Esophagus muscularis mucosa (tissue), 4 donors: ENCODE measurements around the gene SH2D3C. TPM values are rescaled to one million over a fixed set of nuclear protein-coding genes. Genes with fewer than 3 reads are reported as not detected.

Source experiments
- DNase-seq: peaks from one replicate; pipeline ENCODE4 v3.0.0-alpha.2; 2017; ENCODE audit errors: extremely low spot score
- H3K27ac ChIP-seq, 4 donors: fragments of 200-600 bp; sonication (generic); replicated peaks in 1 of 4; 1 replicate in 3 of 4; 2 replicates in 1 of 4; pipeline ENCODE4 v1.5.1; 2016 to 2019; ENCODE audit warnings: mild to moderate bottlenecking in 1 of 4
- H3K27me3 ChIP-seq, 4 donors: fragments of 200-600 bp; sonication (generic); one replicate each; pipeline versions ENCODE4 v1.5.1 to v1.6.0; 2016 to 2019
- H3K36me3 ChIP-seq, 4 donors: fragments of 200-600 bp; sonication (generic); one replicate each; pipeline ENCODE4 v1.5.1; 2016 to 2019
- H3K4me1 ChIP-seq, 4 donors: fragments of 200-600 bp; sonication (generic); one replicate each; pipeline ENCODE4 v1.5.1; 2016 to 2019
- H3K4me3 ChIP-seq, 4 donors: fragments of 200-600 bp; sonication (generic); 1 replicate in 2 of 4; 2 replicates in 2 of 4; pipeline ENCODE4 v1.5.1; 2016 to 2019; ENCODE audit warnings: mild to moderate bottlenecking in 4 of 4, moderate library complexity in 1 of 4
- H3K9me3 ChIP-seq, 4 donors: fragments of 200-600 bp; sonication (generic); 1 replicate in 3 of 4; 2 replicates in 1 of 4; pipeline ENCODE4 v1.5.1; 2016 to 2019
- EP300 ChIP-seq: sonication (generic); formaldehyde crosslinking; IDR thresholded peaks from one replicate; pipeline ENCODE4 v1.6.1; 2017; ENCODE audit warnings: antibody characterized with exemption
- POLR2A ChIP-seq: fragments of 450-650 bp; IDR thresholded peaks from one replicate; pipeline ENCODE4 v1.6.1; 2017; ENCODE audit warnings: antibody characterized with exemption, moderate library complexity, mild to moderate bottlenecking, low read depth
- POLR2AphosphoS5 ChIP-seq, 2 donors: sonication (generic); formaldehyde crosslinking; IDR thresholded peaks; one replicate each; pipeline ENCODE4 v1.6.1; 2017; ENCODE audit warnings: antibody characterized with exemption in 2 of 2
- WGBS: methylation state at CpG from one replicate; pipeline ENCODE4 v1.1.5; 2018; 5-methylcytosine and 5-hydroxymethylcytosine counted together
- intact Hi-C: fragments of 100-400 bp; cut with DNase I; formaldehyde crosslinking; loops from one replicate; pipeline ENCODE4 v1.15.1; 2023
- total RNA-seq, 4 donors: library from RNA; depleted of rRNA; stranded (reverse); fragments of >200 nt; gene quantifications; one replicate each; pipeline versions ENCODE4 v1.1.0 to v1.2.1, GENCODE V29; 2016
- TF ChIP-seq, protein P1 (sequence below), 3 experiments: fragments of 200-600 bp in 2 of 3; fragments of 450-650 bp in 1 of 3; sonication (generic) in 2 of 3; IDR thresholded peaks; one replicate each; pipeline ENCODE4 v1.5.1; 2017 to 2019; ENCODE audit warnings: antibody characterized with exemption in 3 of 3, mild to moderate bottlenecking in 2 of 3, moderate library complexity in 1 of 3

SH2D3C gene
- total RNA-seq, 4 donors from 2014 or later, result 5.0 to 18.1 (median 14.3) TPM

DNA sequence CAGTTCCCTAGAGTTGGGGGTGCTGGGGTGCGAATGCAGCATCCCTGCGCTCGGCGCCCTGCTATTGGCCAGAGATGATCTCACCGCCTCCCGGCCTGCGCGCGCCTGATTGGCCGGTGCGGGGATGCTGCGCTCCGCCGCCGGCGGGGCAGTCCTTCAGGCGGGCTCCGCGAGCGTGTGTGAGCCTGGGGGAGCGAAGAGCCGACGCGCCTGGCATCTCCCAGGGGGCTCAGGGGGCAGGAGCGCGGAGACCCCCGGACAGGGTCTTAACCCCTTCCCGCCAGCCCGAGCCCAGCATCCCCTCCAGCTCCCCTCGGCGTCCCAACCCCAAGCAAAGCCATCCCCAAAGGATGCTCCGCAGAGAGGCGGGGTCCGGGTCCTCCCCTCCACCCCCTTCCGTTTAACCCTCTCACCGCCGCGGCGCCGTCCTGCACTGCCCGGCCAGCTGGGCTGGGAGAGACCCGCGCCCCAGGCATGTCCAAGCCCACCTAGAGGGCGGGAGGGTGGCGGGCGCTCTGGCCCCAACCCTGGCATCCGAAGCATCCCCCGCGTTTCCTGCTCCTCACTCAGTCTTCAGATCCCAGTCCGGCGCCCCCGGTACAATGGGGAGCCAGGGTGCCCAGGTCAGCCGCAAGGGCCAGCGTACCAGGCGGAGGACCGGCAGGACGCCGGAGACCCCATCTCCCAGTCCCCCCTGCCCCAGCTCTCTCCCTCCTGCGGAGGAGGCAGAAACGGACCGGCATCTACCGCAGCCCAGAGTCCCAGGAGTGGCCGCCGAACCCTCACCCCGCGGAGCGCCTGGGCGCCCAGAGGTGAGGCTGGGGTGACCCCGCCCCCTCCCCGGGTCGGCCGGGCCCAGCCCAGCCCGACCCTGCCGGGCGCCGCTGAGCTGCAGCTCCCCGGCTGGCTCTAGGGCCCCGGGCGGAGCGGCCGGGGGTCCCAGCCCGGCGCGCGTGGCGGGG, 24.1 kb downstream of the SH2D3C start:
- peak overlapping the region in 3 of 4 donors; percentile 6 to 43 (median 14) for H3K27ac ChIP-seq
- WGBS, result 37% methylated on average over 43 of the region's 86 CpGs

DNA sequence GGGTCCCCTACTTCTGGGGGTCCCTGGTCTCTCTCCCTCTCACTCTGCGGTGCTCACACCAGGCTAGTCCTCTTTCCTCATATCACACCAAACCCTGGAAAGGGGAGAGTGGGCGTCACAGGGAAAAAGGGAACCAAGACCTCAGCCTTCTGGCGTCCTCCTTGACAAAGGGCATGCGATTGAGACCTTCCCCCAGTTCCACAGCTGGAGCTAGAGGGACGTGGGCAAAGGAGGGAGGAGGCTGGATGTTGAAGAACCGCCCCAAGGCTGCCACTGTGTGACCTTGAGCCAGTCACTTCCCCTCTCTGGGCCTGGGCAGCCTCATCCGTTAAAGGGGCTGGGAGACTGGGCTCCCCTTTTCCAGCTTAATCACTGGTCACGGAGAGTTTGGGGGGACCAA, 24.8 kb downstream of the SH2D3C start:
- peaks cover 0 to 76% (median 21%) of the 10 kb centered on the region in 4 donors for H3K27me3 ChIP-seq

More for the DNA sequence above, 24.1 kb downstream of the SH2D3C start:
- no peak for TF ChIP-seq EP300
- no peak for TF ChIP-seq POLR2A
- TF ChIP-seq, protein P1, sequence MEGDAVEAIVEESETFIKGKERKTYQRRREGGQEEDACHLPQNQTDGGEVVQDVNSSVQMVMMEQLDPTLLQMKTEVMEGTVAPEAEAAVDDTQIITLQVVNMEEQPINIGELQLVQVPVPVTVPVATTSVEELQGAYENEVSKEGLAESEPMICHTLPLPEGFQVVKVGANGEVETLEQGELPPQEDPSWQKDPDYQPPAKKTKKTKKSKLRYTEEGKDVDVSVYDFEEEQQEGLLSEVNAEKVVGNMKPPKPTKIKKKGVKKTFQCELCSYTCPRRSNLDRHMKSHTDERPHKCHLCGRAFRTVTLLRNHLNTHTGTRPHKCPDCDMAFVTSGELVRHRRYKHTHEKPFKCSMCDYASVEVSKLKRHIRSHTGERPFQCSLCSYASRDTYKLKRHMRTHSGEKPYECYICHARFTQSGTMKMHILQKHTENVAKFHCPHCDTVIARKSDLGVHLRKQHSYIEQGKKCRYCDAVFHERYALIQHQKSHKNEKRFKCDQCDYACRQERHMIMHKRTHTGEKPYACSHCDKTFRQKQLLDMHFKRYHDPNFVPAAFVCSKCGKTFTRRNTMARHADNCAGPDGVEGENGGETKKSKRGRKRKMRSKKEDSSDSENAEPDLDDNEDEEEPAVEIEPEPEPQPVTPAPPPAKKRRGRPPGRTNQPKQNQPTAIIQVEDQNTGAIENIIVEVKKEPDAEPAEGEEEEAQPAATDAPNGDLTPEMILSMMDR (IDR thresholded peaks at IDR 0.05), result no peak
- no peak for TF ChIP-seq POLR2AphosphoS5 (IDR thresholded peaks at IDR 0.05)
- intact Hi-C loops, result no loop called here
- Histone ChIP-seq H3K4me1 (peaks cover 17 to 20% (median 17%) of the 10 kb centered on the region in 4 donors), H3K27me3 (peaks cover 0 to 77% (median 21%) of the 10 kb centered on the region in 4 donors), H3K4me3 (peak overlapping the region in 3 of 4 donors; percentile 15 to 34 (median 16)), H3K36me3 (peaks cover 0 to 36% (median 9%) of the 10 kb centered on the region in 4 donors), H3K9me3 (no peaks in the 10 kb centered on the region)
- no peak for DNase-seq

DNA sequence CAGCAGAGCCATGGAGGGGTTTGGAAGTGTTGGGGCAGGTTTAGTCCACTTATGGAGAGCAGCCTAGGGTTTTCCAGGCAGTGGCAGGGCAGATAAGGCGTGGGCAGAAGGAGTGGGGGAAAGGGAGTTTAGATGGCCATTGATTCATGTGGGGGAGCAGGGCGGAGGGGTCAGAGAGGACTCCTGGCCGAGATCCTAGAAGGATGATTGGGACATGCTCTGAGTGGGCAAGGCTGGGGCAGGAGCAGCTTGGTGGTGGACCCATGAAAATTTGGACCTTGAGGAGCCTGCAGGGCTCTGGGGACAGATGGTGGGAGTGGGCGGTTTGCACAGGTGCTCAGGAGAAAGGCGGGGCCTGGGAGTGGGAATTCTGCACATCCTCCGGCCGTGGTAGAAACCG, 25.3 kb downstream of the SH2D3C start:
- peaks cover 0 to 40% (median 21%) of the 10 kb centered on the region in 4 donors for H3K36me3 ChIP-seq
- TF ChIP-seq EP300 (no peak), POLR2AphosphoS5 (IDR thresholded peaks at IDR 0.05) (no peak), POLR2A (no peak)
- TF ChIP-seq, protein P1 (IDR thresholded peaks at IDR 0.05), result no peak
- 79% methylated on average over 7 of the region's 8 CpGs for WGBS
- H3K27me3 ChIP-seq, result peaks cover 0 to 78% (median 21%) of the 10 kb centered on the region in 4 donors
- H3K4me3 ChIP-seq, result no peak overlapping the region
- no peak for DNase-seq
- no peak overlapping the region for H3K27ac ChIP-seq
- H3K4me1 ChIP-seq, result peaks cover 17 to 18% (median 17%) of the 10 kb centered on the region in 4 donors
- H3K9me3 ChIP-seq, result no peaks in the 10 kb centered on the region
- intact Hi-C loops, result no loop called here

More for the DNA sequence above, 24.8 kb downstream of the SH2D3C start:
- Histone ChIP-seq H3K4me3 (no peak overlapping the region), H3K36me3 (peaks cover 0 to 39% (median 16%) of the 10 kb centered on the region in 4 donors), H3K4me1 (peaks cover 17 to 18% (median 17%) of the 10 kb centered on the region in 4 donors), H3K27ac (no peak overlapping the region), H3K9me3 (no peaks in the 10 kb centered on the region)
- no peak for DNase-seq
- 62% methylated on average over 8 of the region's 8 CpGs for WGBS
- intact Hi-C loops, result no loop called here
- no peak for TF ChIP-seq POLR2A
- TF ChIP-seq, protein P1 (IDR thresholded peaks at IDR 0.05), result no peak
- no peak for TF ChIP-seq POLR2AphosphoS5 (IDR thresholded peaks at IDR 0.05)
- no peak for TF ChIP-seq EP300

DNA sequence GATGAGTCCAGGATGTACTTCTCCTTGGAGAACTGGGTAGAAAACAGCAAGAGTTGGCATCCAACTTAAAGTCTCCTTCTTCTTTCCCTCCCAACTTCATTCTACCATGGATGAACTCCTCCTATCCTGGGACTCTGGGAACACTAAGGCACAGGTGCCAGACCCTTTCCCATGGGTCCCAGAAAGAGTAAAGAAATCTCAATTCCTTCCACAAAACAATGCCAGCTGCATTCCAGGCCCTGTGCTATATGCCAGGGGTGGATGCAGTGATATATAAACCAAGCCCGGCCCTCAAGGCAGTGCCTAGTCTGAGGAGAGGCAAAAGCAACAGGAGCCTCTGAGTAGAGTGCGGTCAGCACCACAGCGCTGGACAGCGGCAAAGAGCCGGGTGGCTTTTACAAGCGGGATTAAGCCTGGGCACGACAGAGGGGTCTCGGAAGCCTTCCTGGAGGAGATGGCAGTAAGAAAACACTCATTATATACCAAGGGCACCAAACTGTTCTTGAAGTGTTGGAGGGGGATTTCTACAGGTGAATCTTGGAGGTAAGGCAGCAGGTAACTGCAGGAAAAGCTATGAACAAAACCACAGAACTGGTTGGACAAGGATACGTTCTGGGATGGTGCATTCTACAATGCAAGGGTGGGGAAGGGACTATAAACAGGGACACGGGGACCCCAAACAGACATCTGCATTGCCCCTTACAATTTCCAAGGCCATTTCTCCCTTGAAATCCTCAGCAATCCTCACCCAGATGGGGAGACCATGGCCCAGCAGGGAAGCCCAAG, 27.0 kb downstream of the SH2D3C start:
- WGBS, result 32% methylated on average over 10 of the region's 10 CpGs
- H3K4me1 ChIP-seq, result peaks cover 14 to 18% (median 17%) of the 10 kb centered on the region in 4 donors

More for the DNA sequence above, 27.0 kb downstream of the SH2D3C start:
- intact Hi-C loops, result no loop called here
- no peak for DNase-seq
- TF ChIP-seq POLR2AphosphoS5 (IDR thresholded peaks at IDR 0.05), result no peak
- TF ChIP-seq, protein P1 (IDR thresholded peaks at IDR 0.05), result no peak
- TF ChIP-seq EP300, result no peak
- TF ChIP-seq POLR2A, result no peak
- Histone ChIP-seq H3K27ac (no peak overlapping the region), H3K27me3 (peaks cover 0 to 76% (median 21%) of the 10 kb centered on the region in 4 donors), H3K4me3 (no peak overlapping the region), H3K36me3 (peaks cover 0 to 57% (median 27%) of the 10 kb centered on the region in 4 donors), H3K9me3 (no peaks in the 10 kb centered on the region)
